Activated CD8-positive, alpha-beta memory T cell treated with anti-CD3 and anti-CD28 coated beads for 24 hours (primary cell): ENCODE measurements around the gene FZR1.
"Not testable (repeated sequence)": the region's sequence is repeated elsewhere in the genome, so short reads cannot be mapped to it uniquely, and the experiment has no call there.

Experiments used
- DNase-seq: peaks from one replicate; pipeline ENCODE4 v3.0.0-alpha.2; 2020

The FZR1 gene

GRCh38 chr19:3516675-3517207 lies 10.6 kb downstream of the FZR1 start:
- no peak for DNase-seq

- no peak for DNase-seq
These were observed 11.5 kb downstream of the FZR1 start for GRCh38 chr19:3517638-3518037.

GRCh38 chr19:3518255-3518654 lies 12.1 kb downstream of the FZR1 start:
- DNase-seq = no peak

GRCh38 chr19:3518659-3519058 lies 12.5 kb downstream of the FZR1 start:
- DNase-seq = no peak

- no peak for DNase-seq
These were observed 13.0 kb downstream of the FZR1 start for GRCh38 chr19:3519126-3519525.

- DNase-seq = no peak
These were observed 14.3 kb downstream of the FZR1 start for GRCh38 chr19:3520166-3521103.

- DNase-seq = no peak
These were observed 15.0 kb downstream of the FZR1 start for GRCh38 chr19:3521104-3521445.

- no peak for DNase-seq
These were observed 16.6 kb downstream of the FZR1 start for GRCh38 chr19:3522421-3523360.

- no peak for DNase-seq
These were observed 17.4 kb downstream of the FZR1 start for GRCh38 chr19:3523361-3524077.

- no peak for DNase-seq
These were observed 18.1 kb downstream of the FZR1 start for GRCh38 chr19:3524078-3524842.

GRCh38 chr19:3524904-3525451 lies 18.9 kb downstream of the FZR1 start:
- no peak for DNase-seq

GRCh38 chr19:3526507-3527237 lies 20.6 kb downstream of the FZR1 start:
- no peak for DNase-seq

- no peak for DNase-seq
These were observed 21.3 kb downstream of the FZR1 start for GRCh38 chr19:3527238-3527910.

GRCh38 chr19:3528080-3528479 lies 22.0 kb downstream of the FZR1 start:
- DNase-seq = no peak

- DNase-seq = no peak
These were observed 22.6 kb downstream of the FZR1 start for GRCh38 chr19:3528539-3529211.

GRCh38 chr19:3529299-3529698 lies 23.2 kb downstream of the FZR1 start:
- DNase-seq = not testable (repeated sequence)

- DNase-seq = no peak
These were observed 24.3 kb downstream of the FZR1 start for GRCh38 chr19:3530389-3530788.

GRCh38 chr19:3531716-3532115 lies 25.6 kb downstream of the FZR1 start:
- no peak for DNase-seq

- DNase-seq = no peak
These were observed 26.2 kb downstream of the FZR1 start for GRCh38 chr19:3532154-3532786.
